ENCODE data around the gene SRPK3. TPM values are rescaled to one million over a fixed set of nuclear protein-coding genes. Genes with fewer than 3 reads are reported as not detected.

Gene SRPK3
- polyA plus RNA-seq, 1 donor from 2014 or later, result not detected

- no peak overlapping the region for H3K9ac ChIP-seq (ENCODE audit: low read length)
- H3K4me3 ChIP-seq (ENCODE audit: low read length), result no peak overlapping the region
- H2AFZ ChIP-seq (ENCODE audit: low read depth, low read length), result no peak overlapping the region
- H3K4me2 ChIP-seq (ENCODE audit: low read length), result no peak overlapping the region
- H3K79me2 ChIP-seq (replicated peaks; ENCODE audit: insufficient read depth, low read length), result no peaks in the 10 kb centered on the region
- no peaks in the 10 kb centered on the region for H3K36me3 ChIP-seq (ENCODE audit: insufficient read depth, low read length)
- no peak overlapping the region for H3K27ac ChIP-seq (ENCODE audit: low read length)
- H3F3A ChIP-seq (ENCODE audit: insufficient read depth, low read length, poor library complexity, severe bottlenecking), result no peaks in the 10 kb centered on the region
- no peaks in the 10 kb centered on the region for H4K20me1 ChIP-seq (ENCODE audit: insufficient read depth)
- H3K27me3 ChIP-seq (ENCODE audit: insufficient read depth, low read depth, low read length), result no peaks in the 10 kb centered on the region
- TF ChIP-seq RAD21 (conservative IDR thresholded peaks at IDR 0.05) (no peak), MXI1 (conservative IDR thresholded peaks at IDR 0.05; ENCODE audit: poor library complexity, severe bottlenecking) (no peak), EZH2 (IDR thresholded peaks at IDR 0.05; ENCODE audit: borderline replicate concordance, insufficient read depth, low read length, poor library complexity, severe bottlenecking) (no peak), TAF1 (IDR thresholded peaks at IDR 0.05; ENCODE audit: low read depth) (no peak), REST (IDR thresholded peaks at IDR 0.05; ENCODE audit: borderline replicate concordance) (no peak), CTCF (IDR thresholded peaks at IDR 0.05; ENCODE audit: poor library complexity, severe bottlenecking) (no peak), EP300 (conservative IDR thresholded peaks at IDR 0.05; ENCODE audit: poor library complexity, severe bottlenecking) (no peak), SMC3 (conservative IDR thresholded peaks at IDR 0.05; ENCODE audit: poor library complexity) (no peak), POLR2AphosphoS5 (IDR thresholded peaks at IDR 0.05) (no peak)
- H3K9me2 ChIP-seq (ENCODE audit: insufficient read depth, low read length), result no peaks in the 10 kb centered on the region
- H3K9me3 ChIP-seq (ENCODE audit: low read length), result no peaks in the 10 kb centered on the region
Measured at GRCh38 chrX:153763298-153763932, 17.4 kb upstream of the SRPK3 start.

- Histone ChIP-seq H3K9ac (ENCODE audit: low read length) (peak within 1 kb of the TSS; percentile 69), H3K79me2 (replicated peaks; ENCODE audit: insufficient read depth, low read length) (no peaks in the 10 kb centered on the region), H4K20me1 (ENCODE audit: insufficient read depth) (no peaks in the 10 kb centered on the region), H3K27me3 (ENCODE audit: insufficient read depth, low read depth, low read length) (no peaks in the 10 kb centered on the region), H3K27ac (ENCODE audit: low read length) (no peak within 1 kb of the TSS), H3K4me3 (ENCODE audit: low read length) (no peak within 1 kb of the TSS), H3K9me3 (ENCODE audit: low read length) (no peaks in the 10 kb centered on the region), H2AFZ (ENCODE audit: low read depth, low read length) (no peak within 1 kb of the TSS), H3K9me2 (ENCODE audit: insufficient read depth, low read length) (no peaks in the 10 kb centered on the region), H3K4me2 (ENCODE audit: low read length) (no peak within 1 kb of the TSS), H3K36me3 (ENCODE audit: insufficient read depth, low read length) (no peaks in the 10 kb centered on the region), H3F3A (ENCODE audit: insufficient read depth, low read length, poor library complexity, severe bottlenecking) (no peaks in the 10 kb centered on the region)
- TF ChIP-seq CTCF (IDR thresholded peaks at IDR 0.05; ENCODE audit: poor library complexity, severe bottlenecking), result peak; percentile 81
- no peak for TF ChIP-seq EP300 (conservative IDR thresholded peaks at IDR 0.05; ENCODE audit: poor library complexity, severe bottlenecking)
- no peak for TF ChIP-seq POLR2AphosphoS5 (IDR thresholded peaks at IDR 0.05)
- no peak for TF ChIP-seq REST (IDR thresholded peaks at IDR 0.05; ENCODE audit: borderline replicate concordance)
- TF ChIP-seq TAF1 (IDR thresholded peaks at IDR 0.05; ENCODE audit: low read depth), result no peak
- TF ChIP-seq MXI1 (conservative IDR thresholded peaks at IDR 0.05; ENCODE audit: poor library complexity, severe bottlenecking), result no peak
- TF ChIP-seq EZH2 (IDR thresholded peaks at IDR 0.05; ENCODE audit: borderline replicate concordance, insufficient read depth, low read length, poor library complexity, severe bottlenecking), result no peak
- peak; percentile 87 for TF ChIP-seq SMC3 (conservative IDR thresholded peaks at IDR 0.05; ENCODE audit: poor library complexity)
- TF ChIP-seq RAD21 (conservative IDR thresholded peaks at IDR 0.05), result peak; percentile 83
Measured at GRCh38 chrX:153763989-153764755, 16.7 kb upstream of the SRPK3 start, which contains the start of gene PLXNB3. Gene PLXNB3, plus strand, starts transcription at chrX:153764249. Its CDS starts 1,287 bp downstream, at chrX:153765536.
